GM18873 (cell line): ENCODE data around the gene TXN2.
A peak's percentile ranks its signal among the peaks of the same experiment; 100 is the strongest.
"Not testable (repeated sequence)": the region's sequence is repeated elsewhere in the genome, so short reads cannot be mapped to it uniquely, and the experiment has no call there.

ENCODE experiments used
- ATAC-seq: cut with Tn5 transposase; IDR thresholded peaks from one replicate; pipeline ENCODE4 v1.9.1; 2021; ENCODE audit warnings: mild to moderate bottlenecking, moderate library complexity, moderate number of reproducible peaks; ENCODE audit not compliant: unreplicated experiment, low FRiP score

Gene TXN2

DNA sequence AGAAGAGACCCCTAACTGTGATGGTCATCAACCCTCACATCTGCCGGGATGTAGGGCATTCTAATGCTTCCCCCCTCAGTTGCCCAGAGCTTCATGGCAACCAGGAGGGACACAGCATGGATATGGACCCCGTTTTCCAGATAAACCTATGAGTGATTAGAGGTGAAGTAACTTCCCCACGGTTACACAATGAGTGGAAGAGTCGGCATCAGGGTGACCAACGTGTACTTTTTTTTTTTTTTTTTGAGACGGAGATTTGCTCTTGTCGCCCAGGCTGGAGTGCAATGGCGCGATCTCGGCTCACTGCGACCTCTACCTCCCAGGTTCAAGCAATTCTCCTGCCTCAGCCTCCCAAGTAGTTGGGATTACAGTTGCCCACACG, 25.0 kb downstream of the TXN2 start:
- no peak for ATAC-seq

DNA sequence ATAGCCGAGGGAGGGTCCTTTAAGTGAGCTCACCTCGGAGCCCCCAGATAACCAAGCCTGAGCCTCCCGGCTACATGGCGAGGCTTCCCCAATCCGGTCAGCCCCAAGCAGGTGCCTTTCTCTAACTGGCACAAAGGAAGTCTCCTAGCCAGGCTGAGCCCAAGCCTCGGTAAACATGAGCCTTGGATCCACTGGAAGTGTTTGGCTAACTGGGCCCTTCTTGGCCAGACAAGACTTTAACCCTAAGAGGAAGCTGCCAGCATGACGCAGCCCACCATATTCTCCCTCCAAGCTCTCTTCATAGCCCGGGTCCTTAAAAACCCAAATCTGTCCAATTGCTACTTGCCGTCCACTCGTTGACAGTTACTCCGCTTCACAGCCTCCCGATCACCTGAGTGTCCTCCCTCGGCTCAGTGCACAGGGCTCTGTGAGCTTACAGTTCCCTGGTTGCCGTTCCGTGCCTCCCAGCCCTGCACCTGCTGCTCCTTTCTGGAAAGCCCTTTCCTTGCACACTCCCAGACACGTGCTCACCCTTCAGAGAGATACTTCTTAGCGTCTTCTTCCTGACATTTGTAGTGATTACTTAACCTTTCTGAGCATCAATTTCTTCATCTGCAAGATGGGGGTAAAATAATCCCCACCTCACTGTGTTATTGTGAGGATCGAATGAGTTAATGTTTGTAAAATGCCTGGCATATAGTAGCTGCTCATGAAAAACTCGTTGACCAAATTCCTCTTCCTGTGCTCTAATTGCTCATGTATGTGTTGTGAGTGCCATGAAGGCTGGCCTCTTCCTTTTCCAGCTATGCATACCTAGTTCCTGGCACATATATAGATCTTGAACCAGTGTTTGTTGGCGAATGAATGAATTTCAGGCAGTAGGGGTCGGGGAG, 25.6 kb downstream of the TXN2 start:
- ATAC-seq, result no peak

DNA sequence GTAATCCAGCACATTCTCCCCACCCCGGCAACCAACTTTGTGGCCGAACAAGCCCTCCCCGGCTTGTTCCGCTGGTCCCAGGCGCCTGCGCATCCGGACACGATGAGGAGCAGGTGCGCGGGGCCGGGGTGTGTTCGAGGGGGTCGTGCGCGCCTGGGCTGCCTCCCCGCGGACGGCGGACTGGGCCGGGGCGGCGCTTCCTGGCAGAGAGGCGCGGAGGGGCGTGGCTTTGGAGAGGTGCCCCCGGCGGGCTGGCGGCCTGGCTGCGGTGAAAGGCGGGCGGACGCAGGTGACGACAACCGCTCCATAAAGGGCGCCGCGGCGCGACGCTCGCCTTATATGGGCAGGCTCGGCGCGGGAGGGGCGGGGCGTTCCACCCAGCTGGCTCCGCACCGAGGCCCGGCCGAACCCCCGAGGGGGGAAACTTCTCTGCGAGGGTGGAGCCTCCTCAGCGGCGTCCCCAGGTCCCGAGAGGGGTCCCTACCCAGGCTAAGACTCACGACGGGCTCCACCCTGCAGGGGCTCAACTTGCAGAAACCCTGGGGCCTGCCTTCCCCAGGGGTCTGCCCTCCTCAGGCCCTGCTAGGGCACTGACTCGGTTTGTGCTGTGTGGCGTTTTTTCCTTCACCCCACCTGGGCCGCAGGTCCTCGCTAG, 26.4 kb downstream of the TXN2 start:
- ATAC-seq, result peak; percentile 44

DNA sequence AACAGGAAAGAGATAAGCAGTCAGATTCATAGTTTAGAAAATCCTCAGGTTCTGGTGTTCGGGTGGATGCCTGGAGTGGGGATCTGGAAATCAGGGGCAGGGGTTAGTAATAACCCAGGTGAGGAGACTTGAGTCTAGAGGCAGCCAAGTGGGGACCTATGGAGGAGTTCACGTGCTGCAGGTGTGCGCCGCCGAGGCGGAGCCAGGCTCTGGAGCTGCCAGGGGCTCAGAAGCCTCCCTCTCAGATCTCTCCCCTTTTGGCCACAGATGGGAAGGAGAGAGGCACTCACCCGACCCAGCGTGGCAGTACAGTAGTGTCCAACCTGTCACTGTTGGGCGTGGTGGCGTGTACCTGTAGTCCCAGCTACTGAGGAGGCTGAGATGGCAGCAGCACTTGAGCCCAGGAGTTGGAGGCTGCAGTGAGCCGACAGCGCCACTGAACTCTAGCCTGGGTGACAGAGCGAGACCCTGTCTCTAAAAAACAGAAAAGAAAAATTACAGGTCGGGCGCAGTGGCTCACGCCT, 27.5 kb downstream of the TXN2 start:
- ATAC-seq, result no peak

DNA sequence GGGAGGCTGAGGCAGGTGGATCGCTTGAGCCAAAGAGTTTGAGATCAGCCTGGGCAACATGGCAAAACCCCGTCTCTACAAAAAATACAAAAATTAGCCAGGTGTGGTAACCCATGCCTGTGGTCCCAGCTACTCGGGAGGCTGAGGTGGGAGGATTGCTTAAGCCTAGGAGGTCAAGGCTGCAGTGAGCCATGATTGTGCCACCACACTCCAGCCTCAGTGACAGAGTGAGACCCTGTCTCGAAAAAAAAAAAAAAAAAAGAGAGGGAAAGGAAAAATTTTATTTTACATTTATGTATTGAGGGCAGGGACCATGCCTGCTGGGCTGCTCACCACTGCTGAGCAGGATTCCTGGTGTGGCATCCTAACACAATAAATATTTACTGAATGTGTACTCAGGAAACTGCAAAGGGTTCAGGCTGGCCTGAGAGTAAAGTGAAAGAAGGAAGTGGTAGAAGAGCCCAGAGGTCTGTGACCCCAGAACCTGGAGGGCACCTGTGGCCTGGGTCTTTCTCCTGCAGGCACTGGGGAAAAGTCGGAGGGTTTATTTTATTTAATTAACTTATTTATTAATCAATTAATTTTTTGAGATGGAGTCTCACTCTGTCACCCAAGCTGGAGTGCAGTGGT, 28.3 kb downstream of the TXN2 start:
- ATAC-seq, result not testable (repeated sequence)

DNA sequence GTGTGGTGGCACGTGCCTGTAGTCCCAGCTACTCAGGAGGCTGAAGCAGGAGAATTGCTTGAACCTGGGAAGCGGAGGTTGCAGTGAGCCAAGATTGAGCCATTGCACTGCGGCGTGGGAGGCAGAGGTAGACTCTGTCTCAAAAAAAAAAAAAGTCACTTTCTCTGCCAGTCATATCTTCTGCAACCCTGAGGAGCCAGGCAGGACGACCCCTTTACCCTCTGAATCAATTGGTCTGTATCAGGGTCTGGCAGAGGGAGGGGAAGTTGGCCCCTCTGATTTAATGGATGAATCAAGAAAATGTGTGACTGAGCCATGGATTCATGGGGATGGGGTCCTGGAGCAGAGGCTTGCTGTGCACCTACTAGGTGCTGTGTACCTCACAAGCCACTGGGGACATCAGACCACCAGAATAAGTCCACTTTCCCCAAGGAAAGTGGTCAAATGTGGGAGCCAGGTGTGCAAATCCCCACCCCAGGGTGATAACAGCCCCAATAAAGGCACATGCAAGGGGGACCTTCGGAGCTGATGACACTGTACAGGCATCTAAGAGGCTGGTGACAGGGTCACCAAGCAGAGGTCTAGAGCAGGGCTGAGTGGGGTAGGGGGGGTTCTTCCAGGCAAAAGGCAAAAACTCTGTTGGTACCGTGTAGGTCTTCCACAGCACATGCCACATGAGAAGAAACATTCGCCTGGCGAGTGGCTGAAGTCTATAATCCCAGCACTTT, 29.0 kb downstream of the TXN2 start:
- ATAC-seq, result no peak

DNA sequence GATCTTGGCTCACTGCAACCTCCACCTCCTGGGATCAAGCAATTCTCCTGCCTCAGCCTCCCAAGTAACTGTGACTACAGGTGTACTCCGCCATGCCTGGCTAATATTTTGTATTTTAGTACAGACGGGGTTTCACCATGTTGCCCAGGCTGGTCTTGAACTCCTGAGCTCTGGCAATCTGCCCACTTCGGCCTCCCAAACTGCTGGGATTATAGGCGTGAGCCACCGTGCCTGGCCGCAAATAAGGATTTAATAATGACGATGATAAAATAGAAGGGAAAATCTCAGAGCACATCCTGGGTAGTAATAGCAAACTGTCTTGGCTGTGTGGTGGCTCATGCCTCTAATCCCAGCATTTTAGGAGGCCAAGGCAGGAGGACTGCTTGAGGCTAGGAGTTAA, 30.5 kb downstream of the TXN2 start:
- ATAC-seq, result not testable (repeated sequence)

DNA sequence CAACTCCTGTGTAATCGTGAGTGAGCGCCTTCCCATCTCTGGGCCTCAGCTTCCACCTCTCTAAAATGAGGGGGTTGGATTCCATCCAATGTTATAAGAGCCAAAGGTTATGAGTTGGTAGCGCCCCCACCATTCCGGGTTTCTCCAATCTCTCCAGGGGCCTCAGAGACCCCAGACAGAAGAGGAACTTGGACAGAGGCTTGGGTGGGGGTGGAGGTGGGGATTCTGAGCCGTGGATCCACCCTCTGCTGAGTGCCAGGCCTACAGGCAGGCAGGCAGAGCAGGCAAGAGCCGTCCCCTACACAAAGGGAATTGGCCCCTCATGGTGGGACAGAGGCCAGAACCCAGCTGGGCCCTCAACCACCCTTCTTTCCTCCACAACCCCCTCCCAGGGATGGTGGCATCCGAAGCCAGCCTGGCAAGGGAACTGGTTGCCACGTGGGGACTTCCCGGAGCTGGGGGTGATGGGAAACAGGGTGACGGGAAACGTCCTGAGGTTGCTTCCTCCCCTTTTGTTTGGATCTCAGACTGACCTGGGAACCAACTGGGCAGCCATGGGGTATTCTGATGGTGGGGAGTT, 31.8 kb downstream of the TXN2 start:
- ATAC-seq, result no peak

DNA sequence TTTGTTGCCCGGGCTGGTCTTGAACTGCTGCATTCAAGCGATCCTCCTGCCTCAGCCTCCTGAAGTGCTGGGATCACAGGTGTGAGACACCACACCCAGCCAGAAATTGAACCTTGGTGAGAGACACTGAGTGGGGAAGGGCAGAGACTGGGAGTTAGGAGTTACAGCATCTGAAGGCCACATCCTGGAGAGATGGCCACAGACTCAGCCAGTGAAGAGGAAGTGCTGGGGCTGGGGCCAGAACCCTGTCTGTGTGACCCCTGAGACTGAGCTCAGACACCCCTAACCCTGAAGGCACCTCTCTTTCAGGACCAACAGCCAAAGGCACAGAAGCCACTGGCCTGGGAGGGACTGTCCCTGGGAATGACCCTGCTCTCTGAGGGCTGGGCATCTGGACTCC, 33.8 kb downstream of the TXN2 start:
- no peak for ATAC-seq

DNA sequence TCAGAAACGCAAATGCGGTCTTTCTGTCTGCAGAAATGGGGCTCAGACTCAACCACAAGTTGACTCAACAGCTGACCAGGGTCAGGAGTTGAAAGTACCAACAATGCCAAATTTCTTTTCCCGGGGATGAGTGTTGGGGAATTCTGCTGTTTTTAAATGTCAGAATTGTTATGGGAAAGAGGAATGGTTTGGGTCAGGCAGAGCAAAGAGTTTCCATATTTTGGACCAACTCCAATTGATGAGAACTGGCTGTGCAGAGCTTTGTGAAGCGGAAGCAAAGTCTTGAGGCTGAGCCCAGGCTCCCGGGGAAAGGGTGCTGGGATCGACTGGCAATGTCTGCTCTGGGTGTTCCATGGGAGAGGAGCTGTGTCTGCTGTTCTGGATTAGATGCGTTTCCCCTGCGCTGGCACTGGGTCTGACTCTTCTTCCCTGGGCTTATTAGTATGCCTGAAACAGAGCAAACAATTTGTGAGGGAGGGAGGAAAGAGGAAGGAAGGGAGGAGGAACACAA, 36.2 kb downstream of the TXN2 start:
- ATAC-seq, result no peak

DNA sequence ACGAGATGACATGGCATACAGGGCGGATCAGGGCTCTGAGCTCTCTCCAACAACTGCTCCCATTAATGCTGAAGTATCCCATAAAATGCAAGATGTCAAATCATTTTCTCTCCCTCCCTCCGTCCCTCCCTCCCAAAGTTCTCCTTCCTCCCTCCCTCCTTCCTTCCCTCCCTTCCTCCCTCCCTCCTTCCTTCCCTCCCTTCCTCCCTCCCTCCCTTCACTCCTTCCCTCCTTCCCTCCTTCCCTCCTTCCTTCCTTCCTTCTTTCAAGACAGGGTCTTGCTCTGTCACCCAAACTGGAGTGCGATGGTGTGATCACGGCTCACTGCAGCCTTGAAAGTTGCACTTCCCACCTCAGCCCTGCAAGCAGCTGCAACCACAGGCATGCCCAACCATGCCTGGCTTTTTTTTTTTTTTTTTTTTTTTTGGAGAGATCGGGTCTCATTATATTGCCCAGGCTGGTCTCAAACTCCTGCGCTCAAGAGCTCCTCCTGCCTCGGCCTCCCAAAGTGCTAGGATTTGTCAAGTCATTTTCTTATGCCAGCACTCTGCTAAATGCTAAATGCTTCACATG, 38.2 kb downstream of the TXN2 start:
- ATAC-seq, result no peak

DNA sequence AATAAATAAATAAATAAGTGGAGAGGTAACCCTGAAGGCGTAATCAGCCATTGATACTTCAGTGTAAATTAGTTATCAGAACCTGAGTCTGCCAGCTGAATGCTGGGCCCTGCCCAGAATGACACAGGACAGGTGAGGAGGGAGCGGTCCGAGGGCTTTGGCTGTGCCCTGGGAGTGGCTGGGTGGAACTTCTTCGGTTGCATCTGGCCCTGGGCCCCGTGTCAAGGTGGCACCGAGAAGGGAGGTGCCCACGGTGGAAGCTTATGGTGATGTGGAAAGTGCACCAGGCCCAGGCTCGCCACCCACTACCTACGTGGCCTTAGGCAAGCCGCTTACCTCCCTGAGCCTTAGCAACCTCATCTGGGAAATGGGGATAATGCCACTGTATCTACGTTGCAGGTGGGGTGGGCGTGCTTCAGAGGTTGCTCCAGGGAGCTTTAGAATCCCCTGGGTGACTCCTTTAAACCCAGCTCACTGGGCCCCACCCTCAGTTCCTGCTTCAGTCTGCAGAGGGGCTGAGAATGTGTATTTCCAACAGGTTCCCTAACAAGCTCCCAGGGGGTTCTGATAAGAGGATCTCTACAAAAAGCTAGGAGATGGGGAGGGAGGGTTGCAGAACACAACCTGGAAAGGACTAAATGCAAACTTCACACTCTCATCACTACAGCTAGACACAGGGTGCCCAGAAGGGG, 38.8 kb downstream of the TXN2 start:
- no peak for ATAC-seq

DNA sequence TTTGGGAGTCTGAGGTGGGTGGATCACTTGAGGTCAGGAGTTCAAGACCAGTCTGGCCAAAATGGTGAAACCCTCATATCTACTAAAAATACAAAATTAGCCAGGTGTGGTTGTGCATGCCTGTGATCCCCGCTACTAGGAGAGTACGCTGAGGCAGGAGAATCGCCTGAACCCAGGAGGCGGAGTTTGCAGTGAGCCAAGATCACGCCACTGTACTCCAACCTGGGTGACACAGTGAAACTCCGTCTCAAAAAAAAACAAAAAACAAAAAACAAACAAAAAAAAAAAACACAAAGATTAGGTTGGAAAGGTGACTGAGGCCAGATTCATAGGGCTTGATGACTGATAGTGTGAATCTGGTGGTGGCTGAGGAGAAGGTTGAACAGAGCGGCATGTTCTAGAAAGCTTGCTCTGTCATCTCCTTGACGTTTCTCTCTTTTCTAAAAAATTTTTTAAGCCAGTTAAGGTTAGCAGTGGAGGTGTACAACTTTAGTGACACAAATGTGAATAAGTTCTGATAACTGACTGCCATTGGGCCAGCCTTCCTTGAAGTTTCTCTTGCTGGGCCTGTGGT, 40.9 kb downstream of the TXN2 start:
- no peak for ATAC-seq

DNA sequence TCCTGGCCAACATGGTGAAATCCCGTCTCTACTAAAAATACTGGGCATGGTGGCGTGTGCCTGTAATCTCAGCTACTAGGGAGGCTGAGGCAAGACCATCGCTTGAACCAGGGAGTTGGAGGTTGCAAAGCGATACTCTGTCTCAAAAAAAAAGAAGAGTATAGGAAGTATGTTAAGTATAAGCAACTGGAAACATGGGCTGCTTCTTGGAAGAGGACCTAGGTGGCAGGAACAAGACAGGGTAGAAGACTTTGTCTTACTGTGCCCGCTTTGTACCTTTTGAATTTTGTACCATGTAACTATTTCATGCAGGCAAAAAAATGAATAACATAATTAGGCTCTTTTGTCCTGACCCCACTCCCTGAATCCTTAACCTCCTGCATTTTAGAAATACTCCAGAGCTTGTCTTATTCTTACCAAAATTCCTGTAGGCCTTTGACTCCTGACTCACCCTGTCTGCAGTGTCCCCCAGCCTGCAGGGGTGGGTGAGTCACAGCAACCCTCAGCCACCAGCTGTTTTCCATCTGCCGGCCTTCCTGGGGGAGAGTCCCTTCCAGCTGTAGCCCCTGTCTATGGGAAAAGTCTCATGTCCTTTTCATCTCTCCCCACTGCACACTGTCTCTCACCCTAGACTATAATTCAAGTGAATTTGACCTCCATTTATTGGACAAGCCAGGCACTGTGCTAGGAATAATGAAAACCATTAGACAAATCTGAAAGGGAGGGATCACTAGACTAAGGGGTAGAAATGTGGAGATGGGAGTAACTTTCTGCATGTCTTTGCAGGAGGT, 41.8 kb downstream of the TXN2 start:
- ATAC-seq, result no peak

DNA sequence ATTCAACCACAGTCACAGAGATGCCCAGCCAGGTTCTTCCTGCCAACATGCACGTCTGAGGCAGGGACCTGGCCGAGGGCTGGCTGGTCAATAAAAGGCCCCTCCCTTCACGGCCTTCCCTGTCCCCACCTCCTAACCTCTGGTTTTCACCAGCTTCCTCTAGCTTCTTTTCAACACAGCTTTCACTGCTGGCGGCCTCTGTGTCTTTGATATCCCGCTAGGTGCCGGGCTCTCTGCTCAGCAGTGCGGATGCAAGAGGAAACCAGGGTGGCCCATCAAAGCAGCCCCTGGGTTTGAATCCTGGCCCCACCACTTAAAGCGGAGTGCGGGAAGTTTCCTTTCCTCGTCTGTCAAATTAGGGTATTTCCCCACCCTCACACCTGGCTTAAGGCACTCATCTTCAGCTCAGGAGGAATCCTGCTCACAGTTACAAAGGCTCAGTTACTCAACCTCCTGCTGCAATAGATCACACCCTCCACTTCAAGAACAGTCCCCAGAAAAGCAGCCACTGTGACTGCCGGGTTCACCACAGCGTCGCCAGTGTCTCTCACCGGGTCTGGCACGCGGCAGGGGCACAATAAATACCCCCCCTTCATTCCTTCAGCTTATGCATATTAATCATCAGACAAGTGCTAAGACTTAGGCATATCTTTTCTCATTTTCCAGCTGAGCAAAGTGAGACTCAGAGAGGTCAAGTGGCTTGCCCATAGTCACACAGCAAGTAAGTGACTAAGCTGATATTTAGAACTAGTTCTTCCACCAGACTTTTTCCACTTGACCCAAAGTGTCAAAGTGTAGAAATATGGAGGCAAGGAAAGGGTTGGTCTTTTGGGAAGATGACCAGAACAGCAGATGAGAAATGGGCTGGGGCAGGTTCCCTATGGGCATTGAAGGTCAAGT, 45.7 kb downstream of the TXN2 start:
- no peak for ATAC-seq

DNA sequence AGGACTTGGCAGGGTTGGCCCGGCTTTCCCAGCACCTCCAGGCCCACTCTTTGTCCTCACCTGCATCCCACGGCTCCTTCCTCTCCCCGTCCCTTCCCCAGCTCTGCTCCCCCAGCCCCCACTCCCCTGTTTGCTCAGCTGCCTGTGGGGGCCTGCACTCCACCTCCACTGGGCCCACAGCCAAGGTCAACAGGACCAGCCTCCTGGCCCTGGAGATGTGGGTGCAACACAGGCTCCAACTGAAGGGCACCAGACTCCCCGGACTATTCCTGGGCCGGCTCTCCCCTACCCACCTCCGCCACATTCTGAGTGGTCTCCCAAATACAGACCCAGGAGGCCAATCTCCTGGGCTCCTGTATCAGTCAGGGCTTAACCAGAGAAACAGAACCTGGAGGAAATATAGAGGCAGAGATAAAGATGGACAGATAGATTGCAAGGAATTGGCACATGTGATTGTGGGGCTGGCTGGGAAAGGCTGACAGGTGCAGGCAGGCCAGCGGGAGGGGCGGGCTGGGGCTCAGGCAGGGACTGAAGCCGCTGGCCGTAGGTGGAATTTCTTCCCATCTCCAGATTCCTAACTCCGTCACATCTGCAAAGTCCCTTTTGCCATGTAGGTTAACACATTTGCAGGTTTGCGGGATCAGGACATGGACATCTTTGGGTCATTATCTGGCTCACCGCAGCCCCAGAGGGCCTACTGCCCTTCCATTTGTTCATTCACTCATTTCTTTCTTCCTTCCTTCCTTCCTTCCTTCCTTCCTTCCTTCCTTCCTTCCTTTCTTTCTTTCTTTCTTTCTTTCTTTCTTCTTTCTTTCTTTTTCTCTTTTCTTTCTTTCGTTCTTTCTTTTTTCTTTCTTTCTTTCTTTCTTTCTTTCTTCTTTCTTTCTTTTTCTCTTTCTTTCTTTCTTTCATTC, 47.9 kb downstream of the TXN2 start:
- ATAC-seq, result no peak
